Left lung (tissue), 10 donors: ENCODE results near the gene DISP3. TPM values are rescaled to one million over a fixed set of nuclear protein-coding genes. Genes with fewer than 3 reads are reported as not detected.

Experiments used
- ATAC-seq: fragments of 200-7000 bp; cut with Tn5 transposase; one replicate; pipeline ENCODE4 v1.9.1; 2020; ENCODE audit warnings: moderate library complexity
- DNase-seq, 4 donors: peaks; one replicate each; pipeline ENCODE4 v3.0.0-alpha.2; 2013 to 2020
- H3K27ac ChIP-seq, 2 donors: fragments of 200-600 bp; sonication (generic) in 1 of 2; one replicate each; pipeline versions ENCODE4 v1.5.0 to v1.8.0; 2020 to 2021
- H3K27me3 ChIP-seq, 2 donors: fragments of 200-600 bp; sonication (generic) in 1 of 2; one replicate each; pipeline versions ENCODE4 v1.5.0 to v1.8.0; 2020 to 2021
- H3K36me3 ChIP-seq, 2 donors: fragments of 200-600 bp; sonication (generic) in 1 of 2; one replicate each; pipeline versions ENCODE4 v1.5.0 to v1.8.0; 2020 to 2021
- H3K4me1 ChIP-seq, 2 donors: fragments of 200-600 bp; one replicate each; pipeline ENCODE4 v1.8.0; 2021
- H3K4me3 ChIP-seq, 2 donors: fragments of 200-600 bp; sonication (generic) in 1 of 2; one replicate each; pipeline versions ENCODE4 v1.5.0 to v1.8.0; 2020 to 2021; ENCODE audit warnings: mild to moderate bottlenecking in 1 of 2
- H3K9me3 ChIP-seq, 2 donors: fragments of 200-600 bp; sonication (generic) in 1 of 2; one replicate each; pipeline versions ENCODE4 v1.5.0 to v1.8.0; 2020 to 2021
- intact Hi-C, 2 donors: fragments of 100-400 bp; cut with DNase I; formaldehyde crosslinking; loops; one replicate each; pipeline versions ENCODE4 v1.11.2 to v1.14.2; 2022
- polyA plus RNA-seq, 6 donors: library from polyadenylated mRNA; unstranded; fragments of 120-200 nt; gene quantifications; one replicate each; pipeline ENCODE4 v1.2.1, GENCODE V29; 2013; ENCODE audit not compliant: insufficient read length in 6 of 6
- total RNA-seq, 2 donors: library from RNA; stranded (reverse); fragmentation: NEBNext Ultra II Directional; extraction: Animal tissue kit (Norgen Biotek cat#: 25700); gene quantifications; one replicate each; pipeline ENCODE4 v1.2.1, GENCODE V29; 2021
- TF ChIP-seq, protein P1 (sequence below), 2 donors: fragments of 200-600 bp; sonication (generic) in 1 of 2; IDR thresholded peaks; one replicate each; pipeline versions ENCODE4 v1.5.0 to v1.8.0; 2021; ENCODE audit warnings: antibody characterized with exemption in 2 of 2
- donor health status: DM: no; HTN: yes; CAD: no.
- donor health status: DM: no; HTN: no; CAD: no.

The DISP3 gene
- total and polyA plus RNA-seq, 8 donors = 0.05 to 0.98 (median 0.53) TPM

DNA sequence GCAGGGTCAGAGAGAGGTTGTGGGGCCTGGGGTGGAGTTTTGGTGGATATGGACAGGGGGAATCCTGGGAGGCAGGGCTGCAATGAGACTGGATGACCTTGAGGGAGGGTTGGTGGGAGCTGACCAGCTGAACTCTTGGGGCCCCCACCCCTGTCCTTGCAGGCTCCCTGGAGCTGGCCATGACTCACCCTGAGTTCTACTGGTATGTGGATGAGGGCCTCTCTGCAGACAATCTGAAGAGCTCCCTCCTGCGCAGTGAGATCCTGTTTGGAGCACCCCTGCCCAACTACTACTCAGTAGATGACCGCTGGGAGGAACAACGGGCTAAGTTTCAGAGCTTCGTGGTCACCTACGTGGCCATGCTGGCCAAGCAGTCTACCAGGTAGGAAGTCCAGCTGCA is 23.6 kb downstream of the DISP3 start:
- intact Hi-C loops = no loop called here
- TF ChIP-seq, protein P1, sequence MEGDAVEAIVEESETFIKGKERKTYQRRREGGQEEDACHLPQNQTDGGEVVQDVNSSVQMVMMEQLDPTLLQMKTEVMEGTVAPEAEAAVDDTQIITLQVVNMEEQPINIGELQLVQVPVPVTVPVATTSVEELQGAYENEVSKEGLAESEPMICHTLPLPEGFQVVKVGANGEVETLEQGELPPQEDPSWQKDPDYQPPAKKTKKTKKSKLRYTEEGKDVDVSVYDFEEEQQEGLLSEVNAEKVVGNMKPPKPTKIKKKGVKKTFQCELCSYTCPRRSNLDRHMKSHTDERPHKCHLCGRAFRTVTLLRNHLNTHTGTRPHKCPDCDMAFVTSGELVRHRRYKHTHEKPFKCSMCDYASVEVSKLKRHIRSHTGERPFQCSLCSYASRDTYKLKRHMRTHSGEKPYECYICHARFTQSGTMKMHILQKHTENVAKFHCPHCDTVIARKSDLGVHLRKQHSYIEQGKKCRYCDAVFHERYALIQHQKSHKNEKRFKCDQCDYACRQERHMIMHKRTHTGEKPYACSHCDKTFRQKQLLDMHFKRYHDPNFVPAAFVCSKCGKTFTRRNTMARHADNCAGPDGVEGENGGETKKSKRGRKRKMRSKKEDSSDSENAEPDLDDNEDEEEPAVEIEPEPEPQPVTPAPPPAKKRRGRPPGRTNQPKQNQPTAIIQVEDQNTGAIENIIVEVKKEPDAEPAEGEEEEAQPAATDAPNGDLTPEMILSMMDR (IDR thresholded peaks at IDR 0.05) = no peak
- ATAC-seq = no peak

DNA sequence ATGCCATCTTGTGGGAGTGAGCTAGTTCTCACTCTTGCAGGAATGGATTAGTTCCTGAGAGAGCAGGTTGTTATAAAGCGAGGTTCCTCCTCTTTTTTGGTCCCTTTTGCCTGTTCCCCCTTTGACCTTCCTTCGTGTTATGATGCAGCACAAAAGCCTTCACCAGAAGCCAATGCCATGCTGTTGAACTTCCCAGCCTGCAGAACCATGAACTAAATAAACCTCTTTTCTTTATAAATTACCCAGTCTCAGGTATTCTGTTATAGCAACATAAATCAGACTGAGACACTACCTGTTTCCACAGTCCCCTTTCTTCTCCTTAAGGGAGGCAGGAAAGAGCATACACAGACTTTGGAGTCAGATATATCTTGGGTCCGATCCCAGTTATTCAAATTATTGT is 25.6 kb downstream of the DISP3 start:
- no peak for ATAC-seq
- Histone ChIP-seq H3K4me1 (no peaks in the 10 kb centered on the region), H3K4me3 (no peak overlapping the region), H3K36me3 (no peaks in the 10 kb centered on the region), H3K27me3 (peaks cover 6 to 32% of the 10 kb centered on the region in 2 donors), H3K27ac (no peak overlapping the region), H3K9me3 (peaks cover 0 to 37% of the 10 kb centered on the region in 2 donors)
- intact Hi-C loops = no loop called here
- TF ChIP-seq, protein P1 (IDR thresholded peaks at IDR 0.05) = no peak
- DNase-seq = no peak

More for the DNA sequence above, 23.6 kb downstream of the DISP3 start:
- Histone ChIP-seq H3K4me1 (no peaks in the 10 kb centered on the region), H3K9me3 (peaks cover 0 to 36% of the 10 kb centered on the region in 2 donors), H3K36me3 (no peaks in the 10 kb centered on the region), H3K4me3 (no peak overlapping the region), H3K27me3 (peaks cover 6 to 44% of the 10 kb centered on the region in 2 donors), H3K27ac (no peak overlapping the region)
- DNase-seq = no peak

DNA sequence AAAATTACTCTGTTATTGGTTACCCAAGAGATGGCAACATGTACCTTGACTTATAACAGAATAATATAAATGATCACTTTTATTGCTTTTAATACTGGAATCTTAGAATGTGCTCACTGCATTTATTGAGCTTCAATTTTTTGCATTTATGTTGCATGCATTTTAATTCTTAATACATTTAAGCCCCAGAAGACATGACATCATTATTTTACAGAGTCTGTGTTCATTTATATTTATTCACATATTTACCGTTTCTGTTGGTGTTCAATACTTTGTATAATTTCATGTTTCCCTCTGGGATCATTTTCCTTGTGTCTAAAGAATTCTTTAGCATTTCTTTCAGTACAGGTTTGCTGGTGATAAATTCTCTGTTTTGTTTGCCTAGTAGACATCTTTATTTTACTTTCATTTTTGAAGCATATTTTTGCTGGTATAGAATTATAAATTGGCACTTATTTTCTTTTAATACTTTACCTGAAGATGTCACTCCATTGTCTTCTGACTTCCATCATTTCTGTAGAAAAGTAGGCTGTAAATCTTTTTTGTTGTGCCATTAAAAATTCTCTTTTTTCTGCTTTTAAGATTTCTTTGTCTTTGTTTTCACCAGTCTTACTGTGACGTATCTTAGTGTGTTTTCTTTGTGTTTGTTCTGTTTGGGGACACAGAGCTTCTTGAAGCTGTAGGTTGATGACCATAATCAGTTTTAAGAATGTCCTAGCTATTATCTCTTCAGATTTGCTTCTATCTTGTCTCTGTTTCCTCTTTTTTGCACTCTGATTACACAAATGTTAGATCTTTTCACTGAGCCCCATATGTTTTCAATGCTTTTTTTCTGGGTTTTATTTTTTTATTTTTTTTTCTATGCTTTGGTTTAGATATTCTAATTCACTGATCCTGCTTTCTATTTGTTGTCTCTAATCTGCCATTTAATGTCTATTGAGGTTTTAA is 26.9 kb downstream of the DISP3 start:
- Histone ChIP-seq H3K36me3 (no peaks in the 10 kb centered on the region), H3K4me1 (no peaks in the 10 kb centered on the region), H3K27ac (no peak overlapping the region), H3K27me3 (peaks cover 6 to 19% of the 10 kb centered on the region in 2 donors), H3K9me3 (peaks cover 0 to 42% of the 10 kb centered on the region in 2 donors), H3K4me3 (no peak overlapping the region)
- no peak for ATAC-seq
- intact Hi-C loops = no loop called here
- TF ChIP-seq, protein P1 (IDR thresholded peaks at IDR 0.05) = no peak
- no peak for DNase-seq

DNA sequence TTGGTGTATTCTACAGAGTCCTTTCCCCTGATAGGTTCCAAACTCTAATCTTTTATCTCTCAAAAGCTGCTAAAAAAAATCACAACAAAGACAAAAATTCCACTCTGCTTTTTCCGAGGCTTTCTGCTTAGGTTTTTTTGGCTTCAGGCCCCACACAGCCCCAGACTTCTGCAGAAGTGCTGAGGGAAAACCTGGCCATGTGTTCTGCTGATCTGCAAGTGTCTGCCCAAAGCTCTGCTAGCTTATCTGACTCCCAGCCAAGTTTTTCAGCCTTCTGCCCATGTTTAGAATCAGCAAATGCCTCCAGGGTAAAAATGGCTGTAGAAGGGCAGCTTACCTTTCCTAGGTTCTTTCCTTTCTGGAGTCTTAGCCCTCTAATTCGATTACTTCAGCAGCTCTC is 28.4 kb downstream of the DISP3 start:
- H3K9me3 ChIP-seq = peaks cover 0 to 49% of the 10 kb centered on the region in 2 donors
- H3K36me3 ChIP-seq = no peaks in the 10 kb centered on the region
- no peak overlapping the region for H3K27ac ChIP-seq
- peaks cover 0 to 5% of the 10 kb centered on the region in 2 donors for H3K27me3 ChIP-seq
- H3K4me1 ChIP-seq = no peaks in the 10 kb centered on the region
- DNase-seq = no peak
- TF ChIP-seq, protein P1 (IDR thresholded peaks at IDR 0.05) = no peak
- no peak overlapping the region for H3K4me3 ChIP-seq
- ATAC-seq = no peak
- intact Hi-C loops = no loop called here

DNA sequence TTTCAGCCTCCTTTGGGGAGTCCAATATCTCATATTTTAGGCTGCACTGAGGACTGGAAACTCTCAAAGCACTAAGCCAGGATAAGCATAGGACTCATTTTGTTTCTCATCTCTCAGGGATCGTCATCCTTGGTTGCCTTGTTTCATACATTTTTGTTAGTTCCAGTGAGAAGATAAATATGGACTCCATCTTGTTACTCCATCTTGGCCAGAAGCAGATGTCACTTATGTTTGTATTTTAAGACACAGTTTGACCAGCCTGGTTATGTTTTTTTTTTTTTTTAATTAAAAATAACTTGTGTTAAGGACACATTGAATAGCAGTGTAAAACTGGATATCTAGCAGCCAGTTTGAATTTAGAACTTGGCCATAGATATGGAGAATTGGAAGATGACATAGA is 34.7 kb downstream of the DISP3 start:
- no peak overlapping the region for H3K27ac ChIP-seq
- DNase-seq (no peak), ATAC-seq (no peak)
- no peaks in the 10 kb centered on the region for H3K36me3 ChIP-seq
- H3K4me1 ChIP-seq = no peaks in the 10 kb centered on the region
- TF ChIP-seq, protein P1 (IDR thresholded peaks at IDR 0.05) = no peak
- no peaks in the 10 kb centered on the region for H3K27me3 ChIP-seq
- H3K9me3 ChIP-seq = peaks cover 0 to 20% of the 10 kb centered on the region in 2 donors
- H3K4me3 ChIP-seq = no peak overlapping the region
- intact Hi-C loops = no loop called here
